ENCODE results near the gene PRM2.
A peak's percentile ranks its signal among the peaks of the same experiment; 100 is the strongest.

Gene PRM2

GRCh38 chr16:11232852-11233726, 43.2 kb downstream of the PRM2 start:
- H3K4me2 ChIP-seq (ENCODE audit: low read length), result peak overlapping the region; percentile 58
- peak; percentile 18; the same call in 1 of the 2 replicates for TF ChIP-seq CTCF (IDR thresholded peaks at IDR 0.05; ENCODE audit: low read depth, low read length)
- TF ChIP-seq EZH2phosphoT487 (IDR thresholded peaks at IDR 0.05; ENCODE audit: low read depth), result no peak
- H3K36me3 ChIP-seq (replicated peaks; ENCODE audit: low read depth, low read length), result no peaks in the 10 kb centered on the region

GRCh38 chr16:11232302-11232851, 43.9 kb downstream of the PRM2 start:
- peak overlapping the region; percentile 56; the same call in 1 of the 2 replicates for H2AFZ ChIP-seq (ENCODE audit: low read depth, low read length)
- H3K27ac ChIP-seq (ENCODE audit: low read length), result peak overlapping the region; percentile 68
- no peaks in the 10 kb centered on the region for H4K20me1 ChIP-seq (ENCODE audit: insufficient read depth, low read length)
- no peaks in the 10 kb centered on the region for H3K9me3 ChIP-seq (ENCODE audit: insufficient read depth, low read length)
- peak overlapping the region; percentile 49 for H3K4me3 ChIP-seq (ENCODE audit: low read length)
- TF ChIP-seq EZH2phosphoT487 (IDR thresholded peaks at IDR 0.05; ENCODE audit: low read depth) (no peak), CTCF (IDR thresholded peaks at IDR 0.05; ENCODE audit: low read depth, low read length) (no peak)
- H3K4me2 ChIP-seq (ENCODE audit: low read length), result peak overlapping the region; percentile 58
- H3K79me2 ChIP-seq (ENCODE audit: low read length), result no peaks in the 10 kb centered on the region
- H3K27me3 ChIP-seq (ENCODE audit: low read depth, low read length), result no peaks in the 10 kb centered on the region
- H3K4me1 ChIP-seq (ENCODE audit: low read length), result peaks cover 51% of the 10 kb centered on the region
- H3K9ac ChIP-seq (ENCODE audit: low read length), result peak overlapping the region; percentile 60
- H3K36me3 ChIP-seq (replicated peaks; ENCODE audit: low read depth, low read length), result no peaks in the 10 kb centered on the region

More at GRCh38 chr16:11232852-11233726, 43.2 kb downstream of the PRM2 start:
- H3K27me3 ChIP-seq (ENCODE audit: low read depth, low read length), result no peaks in the 10 kb centered on the region
- peaks cover 50% of the 10 kb centered on the region for H3K4me1 ChIP-seq (ENCODE audit: low read length)
- H3K9ac ChIP-seq (ENCODE audit: low read length), result peak overlapping the region; percentile 60
- H4K20me1 ChIP-seq (ENCODE audit: insufficient read depth, low read length), result no peaks in the 10 kb centered on the region
- peak overlapping the region; percentile 56 for H2AFZ ChIP-seq (ENCODE audit: low read depth, low read length)
- no peaks in the 10 kb centered on the region for H3K9me3 ChIP-seq (ENCODE audit: insufficient read depth, low read length)
- peak overlapping the region; percentile 49 for H3K4me3 ChIP-seq (ENCODE audit: low read length)
- H3K79me2 ChIP-seq (ENCODE audit: low read length), result no peaks in the 10 kb centered on the region
- H3K27ac ChIP-seq (ENCODE audit: low read length), result peak overlapping the region; percentile 68

- Histone ChIP-seq H2AFZ (ENCODE audit: low read depth, low read length) (peak overlapping the region; percentile 32; the same call in 1 of the 2 replicates), H3K27me3 (ENCODE audit: low read depth, low read length) (no peaks in the 10 kb centered on the region), H3K9ac (ENCODE audit: low read length) (no peak overlapping the region; the same call in 1 of the 2 replicates), H3K36me3 (replicated peaks; ENCODE audit: low read depth, low read length) (no peaks in the 10 kb centered on the region), H3K79me2 (ENCODE audit: low read length) (no peaks in the 10 kb centered on the region), H3K4me3 (ENCODE audit: low read length) (no peak overlapping the region), H3K4me1 (ENCODE audit: low read length) (peaks cover 51% of the 10 kb centered on the region), H3K9me3 (ENCODE audit: insufficient read depth, low read length) (no peaks in the 10 kb centered on the region), H4K20me1 (ENCODE audit: insufficient read depth, low read length) (no peaks in the 10 kb centered on the region), H3K27ac (ENCODE audit: low read length) (no peak overlapping the region), H3K4me2 (ENCODE audit: low read length) (peak overlapping the region; percentile 43)
- no peak for TF ChIP-seq EZH2phosphoT487 (IDR thresholded peaks at IDR 0.05; ENCODE audit: low read depth)
- no peak for TF ChIP-seq CTCF (IDR thresholded peaks at IDR 0.05; ENCODE audit: low read depth, low read length)
Measured at GRCh38 chr16:11231367-11231970, 44.8 kb downstream of the PRM2 start.

GRCh38 chr16:11229906-11230305, 46.4 kb downstream of the PRM2 start:
- TF ChIP-seq EZH2phosphoT487 (IDR thresholded peaks at IDR 0.05; ENCODE audit: low read depth), result no peak
- no peak for TF ChIP-seq CTCF (IDR thresholded peaks at IDR 0.05; ENCODE audit: low read depth, low read length)
- Histone ChIP-seq H3K27me3 (ENCODE audit: low read depth, low read length) (no peaks in the 10 kb centered on the region), H2AFZ (ENCODE audit: low read depth, low read length) (no peak overlapping the region), H3K4me1 (ENCODE audit: low read length) (peaks cover 59% of the 10 kb centered on the region), H3K4me2 (ENCODE audit: low read length) (no peak overlapping the region), H3K9me3 (ENCODE audit: insufficient read depth, low read length) (no peaks in the 10 kb centered on the region), H3K27ac (ENCODE audit: low read length) (no peak overlapping the region), H3K4me3 (ENCODE audit: low read length) (no peak overlapping the region), H3K36me3 (replicated peaks; ENCODE audit: low read depth, low read length) (no peaks in the 10 kb centered on the region), H4K20me1 (ENCODE audit: insufficient read depth, low read length) (no peaks in the 10 kb centered on the region), H3K9ac (ENCODE audit: low read length) (no peak overlapping the region), H3K79me2 (ENCODE audit: low read length) (no peaks in the 10 kb centered on the region)

Data from OCI-LY3 (cell line).